Gastrocnemius medialis (tissue), 4 donors: ENCODE data around the gene ATRIP. TPM values are rescaled to one million over a fixed set of nuclear protein-coding genes. Genes with fewer than 3 reads are reported as not detected.

ENCODE experiments used
- ATAC-seq, 2 donors: fragments of 150-250 bp; one replicate each; pipeline ENCODE4 v1.9.1; 2016
- DNase-seq, 2 donors: peaks; one replicate each; pipeline ENCODE4 v3.0.0-alpha.2; 2019
- H3K27ac ChIP-seq, 4 donors: fragments of 200-600 bp; sonication (generic); 1 replicate in 1 of 4; 2 replicates in 3 of 4; pipeline ENCODE4 v1.5.1; 2016 to 2018; ENCODE audit warnings: mild to moderate bottlenecking in 2 of 4, moderate library complexity in 1 of 4
- H3K27me3 ChIP-seq, 3 donors: fragments of 200-600 bp; sonication (generic) in 2 of 3; 1 replicate in 1 of 3; 2 replicates in 2 of 3; pipeline versions ENCODE4 v1.5.1 to v1.6.0; 2016 to 2019; ENCODE audit warnings: mild to moderate bottlenecking in 1 of 3, moderate library complexity in 1 of 3
- H3K36me3 ChIP-seq, 2 donors: fragments of 200-600 bp; sonication (generic) in 1 of 2; one replicate each; pipeline ENCODE4 v1.5.1; 2017 to 2018
- H3K4me1 ChIP-seq, 2 donors: fragments of 200-600 bp; sonication (generic) in 1 of 2; one replicate each; pipeline ENCODE4 v1.5.1; 2016 to 2017; ENCODE audit warnings: mild to moderate bottlenecking in 2 of 2
- H3K4me3 ChIP-seq, 4 donors: fragments of 200-600 bp; sonication (generic) in 3 of 4; 1 replicate in 1 of 4; 2 replicates in 3 of 4; pipeline ENCODE4 v1.5.1; 2016 to 2019; ENCODE audit warnings: mild to moderate bottlenecking in 2 of 4
- H3K9me3 ChIP-seq, 3 donors: fragments of 200-600 bp; sonication (generic) in 2 of 3; 1 replicate in 1 of 3; 2 replicates in 2 of 3; pipeline ENCODE4 v1.5.1; 2016 to 2019
- CTCF ChIP-seq, 5 experiments: fragments of 450-650 bp in 3 of 5; fragments of 200-600 bp in 2 of 5; sonication (generic) in 2 of 5; IDR thresholded peaks in 4 of 5; conservative IDR thresholded peaks in 1 of 5; 1 replicate in 4 of 5; 2 replicates in 1 of 5; pipeline ENCODE4 v1.5.1; 2016 to 2019; ENCODE audit warnings: antibody characterized with exemption in 5 of 5, mild to moderate bottlenecking in 3 of 5, moderate library complexity in 3 of 5
- POLR2A ChIP-seq, 2 donors: fragments of 450-650 bp; IDR thresholded peaks; one replicate each; pipeline ENCODE4 v1.6.1; 2017; ENCODE audit warnings: antibody characterized with exemption in 2 of 2, mild to moderate bottlenecking in 2 of 2, moderate library complexity in 2 of 2
- in situ Hi-C, 4 donors: fragments of 200-750 bp; cut with MboI; loops; one replicate each; pipeline versions ENCODE4 v1.15.0 to v1.8.0; 2017; ENCODE audit warnings: low sequenced_read_pairs in 4 of 4
- intact Hi-C: fragments of 100-400 bp; cut with DNase I; formaldehyde crosslinking; loops from one replicate; pipeline ENCODE4 v1.15.1; 2023; ENCODE audit warnings: low total_unique reads
- total RNA-seq, 4 donors: library from RNA; depleted of rRNA; stranded (reverse); fragments of >200 nt; gene quantifications; one replicate each; pipeline versions ENCODE4 v1.1.0 to v1.2.3, GENCODE V29; 2016

ATRIP gene
- total RNA-seq, 4 donors from 2014 or later, result 4.8 to 7.2 (median 7.0) TPM

DNA sequence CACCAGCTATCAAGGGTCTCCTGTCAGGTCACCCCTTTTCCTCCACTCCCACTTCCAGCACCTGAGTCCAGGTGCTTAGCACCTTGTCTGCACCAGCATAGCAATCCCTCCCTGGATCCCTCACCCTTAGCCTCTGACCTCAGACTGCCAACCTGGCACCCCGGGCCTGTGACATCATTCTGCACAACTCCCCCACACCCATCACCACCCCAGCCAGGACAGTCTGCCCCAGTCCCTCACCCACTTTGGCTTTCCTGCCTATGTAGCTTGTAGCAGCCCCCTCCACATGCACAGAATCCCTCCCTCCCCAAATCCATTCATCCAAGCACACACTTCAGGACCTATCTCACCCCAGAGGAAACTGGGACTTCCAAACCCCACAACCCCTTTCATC lies 15.8 kb upstream of the ATRIP start:
- H3K4me1 ChIP-seq, result peaks cover 5 to 9% of the 10 kb centered on the region in 2 donors
- H3K27ac ChIP-seq, result no peak overlapping the region
- in situ Hi-C loops (loop anchor here in 2 of 4 donors (10.0 kb wide), 1 partner anchor 156 kb away; no protein-coding TSS in a partner anchor), intact Hi-C loops (no loop called here)
- TF ChIP-seq POLR2A (IDR thresholded peaks at IDR 0.05) (no peak), CTCF (IDR thresholded peaks at IDR 0.05 in 4 of 5, conservative IDR thresholded peaks at IDR 0.05 in 1 of 5) (no peak)
- peaks cover 0 to 10% (median 0%) of the 10 kb centered on the region in 3 donors for H3K27me3 ChIP-seq
- ATAC-seq (no peak), DNase-seq (no peak)
- no peak overlapping the region for H3K4me3 ChIP-seq
- no peaks in the 10 kb centered on the region for H3K9me3 ChIP-seq
- H3K36me3 ChIP-seq, result no peaks in the 10 kb centered on the region

DNA sequence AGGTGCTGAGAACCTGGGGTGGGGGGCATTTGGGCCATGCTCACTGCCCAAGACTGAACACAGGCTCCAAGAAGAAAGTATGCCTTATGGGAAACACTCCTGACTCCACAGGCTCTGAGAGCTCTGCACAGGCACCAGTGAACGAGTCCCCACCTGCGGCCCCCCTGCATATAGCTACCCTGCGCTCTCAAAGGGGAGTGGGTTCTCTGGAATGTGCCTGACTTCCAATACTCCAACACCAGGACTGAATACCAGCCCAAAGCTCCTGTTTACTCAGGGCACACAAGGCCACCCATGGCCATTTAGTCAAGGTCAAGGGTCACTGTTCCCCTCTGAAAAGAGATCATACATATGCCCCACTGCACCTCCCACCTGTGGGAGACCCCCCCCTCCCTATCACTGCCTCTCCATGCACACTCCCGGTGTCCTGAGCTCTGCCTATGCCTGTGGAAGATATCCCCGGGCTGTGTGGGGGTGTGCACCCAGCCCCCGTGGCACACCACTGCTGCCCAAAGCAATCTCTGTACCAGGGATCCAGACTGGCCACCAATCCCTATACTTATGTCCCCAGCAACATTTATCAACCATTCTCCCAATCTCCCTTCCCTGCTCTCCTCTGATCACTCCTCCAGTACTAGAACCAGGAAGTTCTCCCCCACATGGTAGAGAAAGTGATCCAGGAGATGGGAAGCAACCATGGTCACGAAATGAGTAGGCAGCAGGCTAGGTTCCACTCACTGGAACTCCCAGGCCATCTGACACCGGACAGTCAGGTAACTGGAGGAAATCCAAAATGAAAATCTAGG lies 15.1 kb upstream of the ATRIP start:
- in situ Hi-C loops (loop anchor here in 2 of 4 donors (10.0 kb wide), 1 partner anchor 157 kb away; no protein-coding TSS in a partner anchor), intact Hi-C loops (no loop called here)
- DNase-seq, result no peak
- TF ChIP-seq CTCF (IDR thresholded peaks at IDR 0.05 in 4 of 5, conservative IDR thresholded peaks at IDR 0.05 in 1 of 5) (no peak), POLR2A (IDR thresholded peaks at IDR 0.05) (no peak)
- Histone ChIP-seq H3K4me3 (no peak overlapping the region), H3K4me1 (peaks cover 5% of the 10 kb centered on the region in 2 donors), H3K36me3 (no peaks in the 10 kb centered on the region), H3K27me3 (peaks cover 0 to 10% (median 0%) of the 10 kb centered on the region in 3 donors), H3K9me3 (no peaks in the 10 kb centered on the region), H3K27ac (no peak overlapping the region)
- no peak for ATAC-seq

DNA sequence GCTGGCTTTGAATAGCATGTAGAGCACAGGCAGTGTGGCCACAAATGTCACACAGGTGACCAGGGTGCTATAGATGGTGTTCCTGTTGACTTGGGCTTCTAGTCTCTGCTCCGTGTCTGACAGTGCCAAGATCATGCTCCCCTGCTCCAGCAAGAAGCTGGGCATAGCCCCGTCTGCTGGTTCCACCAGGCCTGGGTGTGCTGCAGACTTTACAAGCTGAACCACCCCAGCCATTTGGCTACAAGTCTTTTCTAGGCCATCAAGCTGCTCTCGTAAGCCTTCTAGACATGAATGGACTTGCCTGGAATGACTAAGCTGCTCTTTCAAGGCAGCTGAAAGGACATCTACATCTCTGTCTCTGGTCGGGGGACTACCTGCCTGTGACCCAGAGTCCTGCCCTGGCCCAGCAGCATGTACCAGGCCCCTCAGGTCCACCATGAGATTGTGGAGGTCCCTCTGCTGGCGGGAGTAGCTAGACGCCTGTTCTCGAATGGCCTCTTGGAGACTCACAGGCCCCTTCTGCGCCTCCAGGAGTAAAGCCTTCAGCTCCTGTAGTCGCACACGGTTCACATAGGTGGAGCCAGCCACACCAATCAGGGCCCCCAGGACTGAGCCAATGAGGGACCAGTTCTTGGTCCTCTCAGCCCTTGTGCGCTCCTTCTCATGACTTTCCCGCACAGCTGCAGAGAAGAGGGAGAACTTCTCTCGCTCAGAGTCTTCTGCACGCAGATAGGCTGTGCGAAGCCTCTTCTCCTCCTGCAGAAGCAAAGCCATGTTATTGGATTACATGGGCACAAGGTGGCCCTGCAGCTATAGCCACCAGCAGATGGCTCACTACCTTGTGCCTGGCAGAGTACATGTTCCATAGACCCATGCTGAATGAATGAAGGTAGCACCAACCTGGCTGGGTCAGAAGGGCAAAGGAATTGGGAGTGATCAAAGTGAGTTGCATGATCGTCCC lies 13.8 kb upstream of the ATRIP start:
- in situ Hi-C loops (loop anchor here in 2 of 4 donors (10.0 kb wide), 1 partner anchor 158 kb away; no protein-coding TSS in a partner anchor), intact Hi-C loops (no loop called here)
- H3K9me3 ChIP-seq, result no peaks in the 10 kb centered on the region
- DNase-seq (no peak), ATAC-seq (no peak)
- peaks cover 4 to 5% of the 10 kb centered on the region in 2 donors for H3K4me1 ChIP-seq
- TF ChIP-seq CTCF (IDR thresholded peaks at IDR 0.05 in 4 of 5, conservative IDR thresholded peaks at IDR 0.05 in 1 of 5) (no peak), POLR2A (IDR thresholded peaks at IDR 0.05) (no peak)
- no peak overlapping the region for H3K4me3 ChIP-seq
- peaks cover 0 to 10% (median 0%) of the 10 kb centered on the region in 3 donors for H3K27me3 ChIP-seq
- H3K27ac ChIP-seq, result no peak overlapping the region
- H3K36me3 ChIP-seq, result no peaks in the 10 kb centered on the region

DNA sequence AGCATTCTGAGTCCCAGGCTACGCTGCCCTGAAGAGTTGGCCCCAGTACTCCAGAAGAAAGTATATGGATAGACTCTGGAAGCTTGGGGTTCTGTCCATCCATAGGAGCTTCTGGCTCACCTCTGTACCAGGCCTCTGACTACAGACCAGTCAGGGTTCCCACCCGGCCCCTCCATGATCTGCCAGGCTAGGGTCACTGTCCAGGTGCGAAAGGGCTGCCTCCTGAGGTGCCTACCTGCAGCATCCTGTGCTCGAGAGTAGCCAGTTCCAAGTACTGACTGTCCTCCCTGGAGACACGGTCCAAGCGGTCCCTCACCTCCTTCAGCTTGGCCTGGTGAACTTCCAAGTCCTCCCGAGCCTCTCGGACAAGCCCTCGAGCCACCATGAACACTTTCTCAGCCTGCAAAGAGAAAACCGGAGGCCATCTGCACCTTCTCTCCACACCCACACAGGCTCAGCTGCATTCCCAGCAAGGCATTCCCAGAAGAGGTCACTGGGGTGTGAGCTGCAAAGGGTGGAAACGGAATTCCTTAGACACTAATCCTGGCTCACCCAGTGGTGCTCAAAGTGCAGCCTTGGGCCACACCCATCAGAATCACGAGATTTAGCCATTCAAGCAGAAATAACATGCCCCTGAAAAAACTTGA lies 12.9 kb upstream of the ATRIP start:
- intact Hi-C loops, result no loop called here
- peaks cover 0 to 3% (median 0%) of the 10 kb centered on the region in 3 donors for H3K27me3 ChIP-seq
- no peak overlapping the region for H3K4me3 ChIP-seq
- no peaks in the 10 kb centered on the region for H3K36me3 ChIP-seq
- H3K27ac ChIP-seq, result no peak overlapping the region
- in situ Hi-C loops, result loop anchor here in 2 of 4 donors (10.0 kb wide), 1 partner anchor 159 kb away; no protein-coding TSS in a partner anchor
- no peak for ATAC-seq
- DNase-seq, result peak in 1 of 2 donors; percentile 18
- TF ChIP-seq POLR2A (IDR thresholded peaks at IDR 0.05), result no peak
- no peak for TF ChIP-seq CTCF (IDR thresholded peaks at IDR 0.05 in 4 of 5, conservative IDR thresholded peaks at IDR 0.05 in 1 of 5)
- H3K4me1 ChIP-seq, result peaks cover 4 to 5% of the 10 kb centered on the region in 2 donors
- H3K9me3 ChIP-seq, result no peaks in the 10 kb centered on the region
